Progenitor cell of endocrine pancreas (in vitro differentiated cells): ENCODE measurements around the gene ZNF248. TPM values are rescaled to one million over a fixed set of nuclear protein-coding genes. Genes with fewer than 3 reads are reported as not detected.

Source experiments
- DNase-seq: peaks from one replicate; pipeline ENCODE4 v3.0.0; 2021; ENCODE audit warnings: low spot score; ENCODE audit not compliant: unreplicated experiment
- H3K27ac Mint-ChIP-seq: 2 replicates; pipeline ENCODE4 v1.8.0; 2021; ENCODE audit warnings: mild to moderate bottlenecking, moderate library complexity, mixed read lengths
- H3K27me3 Mint-ChIP-seq: 2 replicates; pipeline ENCODE4 v1.8.0; 2021; ENCODE audit warnings: mixed read lengths
- H3K36me3 Mint-ChIP-seq: 2 replicates; pipeline ENCODE4 v1.8.0; 2022; ENCODE audit warnings: mixed read lengths; ENCODE audit not compliant: insufficient read depth
- H3K4me1 Mint-ChIP-seq: 2 replicates; pipeline ENCODE4 v1.8.0; 2021; ENCODE audit warnings: low read depth, mixed read lengths
- H3K4me3 Mint-ChIP-seq: 2 replicates; pipeline ENCODE4 v1.8.0; 2021; ENCODE audit warnings: low read depth, mild to moderate bottlenecking, moderate library complexity, mixed read lengths
- H3K9me3 Mint-ChIP-seq: 2 replicates; pipeline ENCODE4 v1.8.0; 2021; ENCODE audit warnings: low read depth, mixed read lengths
- total RNA-seq: library from RNA; stranded (reverse); gene quantifications from 2 replicates; pipeline ENCODE4 v1.2.1, GENCODE V29; 2021
- TF ChIP-seq, protein P1 (sequence below): fragments of 200-600 bp; sonication (generic); IDR thresholded peaks from one replicate; pipeline ENCODE4 v1.5.0; 2021; ENCODE audit warnings: antibody characterized with exemption, mild to moderate bottlenecking; ENCODE audit not compliant: unreplicated experiment

Gene ZNF248
- total RNA-seq, 1 donor from 2014 or later, result 12.9 TPM

DNA sequence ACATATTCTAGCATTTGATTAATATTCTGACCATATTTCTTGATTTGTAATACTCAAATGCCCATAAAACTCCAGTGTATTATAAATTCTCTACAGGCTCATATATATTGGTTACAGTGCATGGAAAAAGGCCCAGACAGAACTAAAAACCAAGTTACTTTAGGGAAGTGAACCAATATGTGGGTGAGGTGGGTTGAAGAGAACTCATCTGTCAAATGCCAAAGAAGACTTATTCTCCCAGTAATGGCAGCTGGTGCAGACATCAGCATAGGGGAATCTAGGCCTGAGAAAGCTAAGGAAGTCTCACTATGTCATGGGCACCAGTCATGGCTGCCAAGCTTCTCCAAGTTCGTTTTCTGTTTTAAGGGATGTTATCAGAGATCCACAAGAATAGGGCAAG is 30.6 kb downstream of the ZNF248 start:
- Mint-ChIP-seq H3K36me3 (peaks cover 58% of the 10 kb centered on the region), H3K4me3 (no peak overlapping the region), H3K27ac (no peak overlapping the region), H3K9me3 (peaks cover 61% of the 10 kb centered on the region), H3K4me1 (no peaks in the 10 kb centered on the region), H3K27me3 (no peaks in the 10 kb centered on the region)
- no peak for DNase-seq
- TF ChIP-seq, protein P1, sequence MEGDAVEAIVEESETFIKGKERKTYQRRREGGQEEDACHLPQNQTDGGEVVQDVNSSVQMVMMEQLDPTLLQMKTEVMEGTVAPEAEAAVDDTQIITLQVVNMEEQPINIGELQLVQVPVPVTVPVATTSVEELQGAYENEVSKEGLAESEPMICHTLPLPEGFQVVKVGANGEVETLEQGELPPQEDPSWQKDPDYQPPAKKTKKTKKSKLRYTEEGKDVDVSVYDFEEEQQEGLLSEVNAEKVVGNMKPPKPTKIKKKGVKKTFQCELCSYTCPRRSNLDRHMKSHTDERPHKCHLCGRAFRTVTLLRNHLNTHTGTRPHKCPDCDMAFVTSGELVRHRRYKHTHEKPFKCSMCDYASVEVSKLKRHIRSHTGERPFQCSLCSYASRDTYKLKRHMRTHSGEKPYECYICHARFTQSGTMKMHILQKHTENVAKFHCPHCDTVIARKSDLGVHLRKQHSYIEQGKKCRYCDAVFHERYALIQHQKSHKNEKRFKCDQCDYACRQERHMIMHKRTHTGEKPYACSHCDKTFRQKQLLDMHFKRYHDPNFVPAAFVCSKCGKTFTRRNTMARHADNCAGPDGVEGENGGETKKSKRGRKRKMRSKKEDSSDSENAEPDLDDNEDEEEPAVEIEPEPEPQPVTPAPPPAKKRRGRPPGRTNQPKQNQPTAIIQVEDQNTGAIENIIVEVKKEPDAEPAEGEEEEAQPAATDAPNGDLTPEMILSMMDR, result no peak

DNA sequence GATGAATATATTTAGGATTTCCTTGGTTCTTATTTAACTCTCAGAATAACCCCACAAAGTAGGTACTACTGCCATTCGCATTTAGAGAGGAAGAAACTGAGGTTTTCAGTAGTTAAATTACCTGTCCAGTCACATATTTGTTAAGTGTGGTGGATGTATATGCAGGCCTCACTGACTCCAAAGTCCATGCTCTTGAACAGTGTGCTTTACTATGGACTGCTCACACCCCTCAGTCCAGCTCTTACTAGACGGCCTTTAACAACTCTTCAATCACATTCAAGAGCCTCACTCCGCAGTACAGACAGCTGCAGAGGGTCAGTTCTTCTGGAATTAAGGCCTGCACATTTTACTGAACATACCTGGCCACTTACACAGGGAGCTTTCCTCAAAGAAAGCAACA is 36.2 kb downstream of the ZNF248 start:
- Mint-ChIP-seq H3K9me3 (peaks cover 50% of the 10 kb centered on the region), H3K36me3 (peaks cover 22% of the 10 kb centered on the region), H3K27ac (no peak overlapping the region), H3K4me1 (no peaks in the 10 kb centered on the region), H3K4me3 (no peak overlapping the region), H3K27me3 (no peaks in the 10 kb centered on the region)
- no peak for DNase-seq
- TF ChIP-seq, protein P1, result no peak

DNA sequence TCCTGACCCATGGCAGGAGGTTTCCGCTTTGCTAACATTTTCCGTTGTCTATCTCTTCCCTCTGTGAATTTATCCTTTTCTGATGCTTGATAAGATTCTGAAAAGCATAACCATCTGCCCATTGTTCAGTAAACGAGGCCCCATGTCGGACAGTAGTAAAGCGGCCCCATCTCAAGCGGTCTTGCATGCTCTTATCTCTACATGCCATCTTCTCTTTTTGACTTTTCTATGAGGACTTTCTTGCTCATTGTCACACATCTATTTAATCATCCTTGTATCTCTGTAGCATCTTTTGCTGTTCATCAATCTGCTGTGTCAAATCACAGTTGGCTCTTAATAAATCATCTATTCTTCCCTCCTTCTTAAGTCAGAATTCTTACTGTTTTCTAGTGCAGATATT is 37.6 kb downstream of the ZNF248 start:
- Mint-ChIP-seq H3K4me3 (no peak overlapping the region), H3K36me3 (peaks cover 16% of the 10 kb centered on the region), H3K4me1 (no peaks in the 10 kb centered on the region), H3K27ac (no peak overlapping the region), H3K9me3 (peaks cover 58% of the 10 kb centered on the region), H3K27me3 (no peaks in the 10 kb centered on the region)
- TF ChIP-seq, protein P1, result no peak
- DNase-seq, result no peak

DNA sequence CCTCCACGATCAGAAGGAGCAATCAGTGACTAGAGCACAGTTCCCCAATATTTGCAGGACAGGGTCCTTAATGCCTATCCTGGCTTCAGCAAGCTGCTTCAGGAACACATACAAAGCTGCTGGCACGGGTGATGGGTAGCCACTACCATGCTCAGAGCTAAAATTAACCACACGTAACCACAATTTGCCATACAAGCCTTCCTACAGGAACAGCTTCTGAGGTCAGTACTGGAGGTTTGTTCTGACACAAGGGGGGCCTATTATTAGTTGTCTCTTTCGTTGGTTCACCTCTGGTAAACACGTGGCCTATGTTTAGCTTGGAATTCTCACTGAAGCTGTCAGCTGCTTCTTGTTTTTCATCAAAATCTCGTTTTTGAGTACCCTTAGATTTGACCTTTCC is 41.1 kb downstream of the ZNF248 start:
- no peak for DNase-seq
- Mint-ChIP-seq H3K4me1 (no peaks in the 10 kb centered on the region), H3K36me3 (peaks cover 14% of the 10 kb centered on the region), H3K27ac (no peak overlapping the region), H3K4me3 (no peak overlapping the region), H3K27me3 (no peaks in the 10 kb centered on the region), H3K9me3 (peaks cover 67% of the 10 kb centered on the region)
- TF ChIP-seq, protein P1, result no peak

DNA sequence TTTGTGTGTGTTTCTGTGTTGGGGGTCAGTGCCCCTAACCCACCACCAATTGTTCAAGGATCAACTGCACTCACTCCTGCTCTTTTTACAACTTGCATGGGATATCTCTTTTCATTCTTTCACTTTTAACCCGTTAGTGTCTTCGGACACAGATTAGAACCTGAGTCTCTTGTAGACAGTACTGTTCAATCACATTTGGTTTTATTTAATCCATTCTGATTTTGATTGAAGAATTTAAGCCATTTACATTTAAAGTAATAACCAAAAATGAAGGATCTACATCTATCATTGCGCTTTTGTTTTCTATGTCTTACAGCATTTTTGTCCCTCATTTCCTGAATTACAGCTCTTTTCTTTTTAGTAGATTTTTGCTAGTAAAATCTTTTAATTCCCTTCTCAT is 43.6 kb downstream of the ZNF248 start:
- H3K36me3 Mint-ChIP-seq, result peaks cover 3% of the 10 kb centered on the region
- no peaks in the 10 kb centered on the region for H3K27me3 Mint-ChIP-seq
- no peak overlapping the region for H3K27ac Mint-ChIP-seq
- peaks cover 58% of the 10 kb centered on the region for H3K9me3 Mint-ChIP-seq
- H3K4me1 Mint-ChIP-seq, result no peaks in the 10 kb centered on the region
- no peak overlapping the region for H3K4me3 Mint-ChIP-seq
- TF ChIP-seq, protein P1, result no peak
- DNase-seq, result no peak
